Neural cell (in vitro differentiated cells): ENCODE measurements around the gene POMT2. TPM values are rescaled to one million over a fixed set of nuclear protein-coding genes. Genes with fewer than 3 reads are reported as not detected.

Experiments used
- H2AFZ ChIP-seq: fragments of 200-600, 300-800 bp; sonication (generic), shearing (Covaris generic); 2 replicates; pipeline ENCODE4 v1.6.0; 2014; ENCODE audit warnings: low read depth, mild to moderate bottlenecking, antibody characterized with exemption, low read length, moderate library complexity
- H3F3A ChIP-seq: fragments of 200-600 bp; shearing (Covaris generic); 2 replicates; pipeline ENCODE4 v1.6.1; 2016; ENCODE audit warnings: mild to moderate bottlenecking, moderate library complexity, mixed read lengths, antibody characterized with exemption, low read length; ENCODE audit not compliant: insufficient read depth, poor library complexity, severe bottlenecking
- H3K27ac ChIP-seq: fragments of 200-600, 300-800 bp; sonication (generic), shearing (Covaris generic); 2 replicates; pipeline ENCODE4 v1.5.1; 2014; ENCODE audit warnings: mild to moderate bottlenecking, low read length, moderate library complexity
- H3K27me3 ChIP-seq: fragments of 300-800, 200-600 bp; sonication (generic), shearing (Covaris generic); 2 replicates; pipeline ENCODE4 v1.6.0; 2014; ENCODE audit warnings: mild to moderate bottlenecking, low read depth, low read length, moderate library complexity; ENCODE audit not compliant: insufficient read depth
- H3K36me3 ChIP-seq: fragments of 300-800, 200-600 bp; sonication (generic), shearing (Covaris generic); 2 replicates; pipeline ENCODE4 v1.5.1; 2014; ENCODE audit warnings: mild to moderate bottlenecking, antibody characterized with exemption, low read length, moderate library complexity; ENCODE audit not compliant: insufficient read depth
- H3K4me2 ChIP-seq: fragments of 300-800, 200-600 bp; sonication (generic), shearing (Covaris generic); 2 replicates; pipeline ENCODE4 v1.6.0; 2014; ENCODE audit warnings: mild to moderate bottlenecking, low read length
- H3K4me3 ChIP-seq: fragments of 300-800, 200-600 bp; sonication (generic), shearing (Covaris generic); 2 replicates; pipeline ENCODE4 v1.5.1; 2014; ENCODE audit warnings: mild to moderate bottlenecking, low read length, moderate library complexity
- H3K79me2 ChIP-seq: fragments of 200-600 bp; shearing (Covaris generic); replicated peaks from 2 replicates; pipeline ENCODE4 v1.6.0; 2014; ENCODE audit warnings: mild to moderate bottlenecking, low read length, moderate library complexity; ENCODE audit not compliant: insufficient read depth
- H3K9ac ChIP-seq: fragments of 300-800, 200-600 bp; sonication (generic), shearing (Covaris generic); 2 replicates; pipeline ENCODE4 v1.6.1; 2016; ENCODE audit warnings: mild to moderate bottlenecking, low read length, mixed read lengths
- H3K9me2 ChIP-seq: fragments of 200-600 bp; shearing (Covaris generic); 2 replicates; pipeline ENCODE4 v1.6.1; 2016; ENCODE audit warnings: mild to moderate bottlenecking, low read length, mixed read lengths; ENCODE audit not compliant: insufficient read depth
- H3K9me3 ChIP-seq: fragments of 200-600, 300-800 bp; sonication (generic), shearing (Covaris generic); 2 replicates; pipeline ENCODE4 v1.6.1; 2016; ENCODE audit warnings: mild to moderate bottlenecking, mixed run types, low read length, moderate library complexity, mixed read lengths
- H4K20me1 ChIP-seq: fragments of 200-600 bp; shearing (Covaris generic); 2 replicates; pipeline ENCODE4 v1.6.1; 2016; ENCODE audit warnings: mild to moderate bottlenecking, mixed run types; ENCODE audit not compliant: insufficient read depth
- EP300 ChIP-seq: fragments of 450-650 bp; conservative IDR thresholded peaks from 2 replicates; pipeline ENCODE4 v1.6.1; 2014; ENCODE audit warnings: antibody characterized with exemption, mild to moderate bottlenecking, moderate library complexity; ENCODE audit not compliant: poor library complexity, severe bottlenecking
- EZH2 ChIP-seq: fragments of 200-600, 300-800 bp; shearing (Covaris generic), sonication (generic); IDR thresholded peaks from 2 replicates; pipeline ENCODE4 v1.6.1; 2014; ENCODE audit warnings: antibody characterized with exemption, low read length, borderline replicate concordance, mild to moderate bottlenecking; ENCODE audit not compliant: insufficient read depth, poor library complexity, severe bottlenecking
- MXI1 ChIP-seq: fragments of 450-650 bp; conservative IDR thresholded peaks from 2 replicates; pipeline ENCODE4 v1.6.1; 2014; ENCODE audit warnings: antibody characterized with exemption, mild to moderate bottlenecking; ENCODE audit not compliant: poor library complexity, severe bottlenecking
- POLR2AphosphoS5 ChIP-seq: IDR thresholded peaks from 2 replicates; pipeline ENCODE4 v1.6.1; 2012
- RAD21 ChIP-seq: fragments of 450-650 bp; conservative IDR thresholded peaks from 2 replicates; pipeline ENCODE4 v1.6.1; 2014; ENCODE audit warnings: antibody characterized with exemption, mild to moderate bottlenecking, moderate library complexity
- SMC3 ChIP-seq: fragments of 450-650 bp; conservative IDR thresholded peaks from 2 replicates; pipeline ENCODE4 v1.6.1; 2014; ENCODE audit warnings: antibody characterized with exemption, mild to moderate bottlenecking, moderate library complexity; ENCODE audit not compliant: poor library complexity
- TAF1 ChIP-seq: IDR thresholded peaks from 2 replicates; pipeline ENCODE4 v1.6.1; 2012; ENCODE audit warnings: low read depth
- polyA plus RNA-seq: library from polyadenylated mRNA; depleted of rRNA; stranded (reverse); fragments of >200 nt; gene quantifications from 2 replicates; pipeline ENCODE4 v1.2.3, GENCODE V29; 2014
- TF ChIP-seq, protein P1 (sequence below): IDR thresholded peaks from 2 replicates; pipeline ENCODE4 v1.6.1; 2012; ENCODE audit warnings: borderline replicate concordance
- TF ChIP-seq, protein P2 (sequence below): fragments of 450-650 bp; IDR thresholded peaks from 2 replicates; pipeline ENCODE4 v1.5.1; 2014; ENCODE audit warnings: antibody characterized with exemption, mild to moderate bottlenecking, moderate library complexity; ENCODE audit not compliant: poor library complexity, severe bottlenecking

POMT2 gene
- polyA plus RNA-seq, 1 donor from 2014 or later = 9.6 TPM

GRCh38 chr14:77290705-77291104 is 30.0 kb downstream of the POMT2 start:
- Histone ChIP-seq H3K9me3 (no peaks in the 10 kb centered on the region), H3K27me3 (no peaks in the 10 kb centered on the region), H3K4me2 (no peak overlapping the region), H3K27ac (no peak overlapping the region), H3K9ac (no peak overlapping the region), H3K9me2 (no peaks in the 10 kb centered on the region), H4K20me1 (no peaks in the 10 kb centered on the region), H2AFZ (no peak overlapping the region), H3K36me3 (peaks cover 5% of the 10 kb centered on the region), H3K79me2 (no peaks in the 10 kb centered on the region), H3F3A (no peaks in the 10 kb centered on the region), H3K4me3 (no peak overlapping the region)
- TF ChIP-seq EZH2 (no peak), POLR2AphosphoS5 (no peak), TAF1 (no peak), EP300 (no peak), SMC3 (no peak)
- TF ChIP-seq, protein P1, sequence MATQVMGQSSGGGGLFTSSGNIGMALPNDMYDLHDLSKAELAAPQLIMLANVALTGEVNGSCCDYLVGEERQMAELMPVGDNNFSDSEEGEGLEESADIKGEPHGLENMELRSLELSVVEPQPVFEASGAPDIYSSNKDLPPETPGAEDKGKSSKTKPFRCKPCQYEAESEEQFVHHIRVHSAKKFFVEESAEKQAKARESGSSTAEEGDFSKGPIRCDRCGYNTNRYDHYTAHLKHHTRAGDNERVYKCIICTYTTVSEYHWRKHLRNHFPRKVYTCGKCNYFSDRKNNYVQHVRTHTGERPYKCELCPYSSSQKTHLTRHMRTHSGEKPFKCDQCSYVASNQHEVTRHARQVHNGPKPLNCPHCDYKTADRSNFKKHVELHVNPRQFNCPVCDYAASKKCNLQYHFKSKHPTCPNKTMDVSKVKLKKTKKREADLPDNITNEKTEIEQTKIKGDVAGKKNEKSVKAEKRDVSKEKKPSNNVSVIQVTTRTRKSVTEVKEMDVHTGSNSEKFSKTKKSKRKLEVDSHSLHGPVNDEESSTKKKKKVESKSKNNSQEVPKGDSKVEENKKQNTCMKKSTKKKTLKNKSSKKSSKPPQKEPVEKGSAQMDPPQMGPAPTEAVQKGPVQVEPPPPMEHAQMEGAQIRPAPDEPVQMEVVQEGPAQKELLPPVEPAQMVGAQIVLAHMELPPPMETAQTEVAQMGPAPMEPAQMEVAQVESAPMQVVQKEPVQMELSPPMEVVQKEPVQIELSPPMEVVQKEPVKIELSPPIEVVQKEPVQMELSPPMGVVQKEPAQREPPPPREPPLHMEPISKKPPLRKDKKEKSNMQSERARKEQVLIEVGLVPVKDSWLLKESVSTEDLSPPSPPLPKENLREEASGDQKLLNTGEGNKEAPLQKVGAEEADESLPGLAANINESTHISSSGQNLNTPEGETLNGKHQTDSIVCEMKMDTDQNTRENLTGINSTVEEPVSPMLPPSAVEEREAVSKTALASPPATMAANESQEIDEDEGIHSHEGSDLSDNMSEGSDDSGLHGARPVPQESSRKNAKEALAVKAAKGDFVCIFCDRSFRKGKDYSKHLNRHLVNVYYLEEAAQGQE = no peak
- TF ChIP-seq, protein P2, sequence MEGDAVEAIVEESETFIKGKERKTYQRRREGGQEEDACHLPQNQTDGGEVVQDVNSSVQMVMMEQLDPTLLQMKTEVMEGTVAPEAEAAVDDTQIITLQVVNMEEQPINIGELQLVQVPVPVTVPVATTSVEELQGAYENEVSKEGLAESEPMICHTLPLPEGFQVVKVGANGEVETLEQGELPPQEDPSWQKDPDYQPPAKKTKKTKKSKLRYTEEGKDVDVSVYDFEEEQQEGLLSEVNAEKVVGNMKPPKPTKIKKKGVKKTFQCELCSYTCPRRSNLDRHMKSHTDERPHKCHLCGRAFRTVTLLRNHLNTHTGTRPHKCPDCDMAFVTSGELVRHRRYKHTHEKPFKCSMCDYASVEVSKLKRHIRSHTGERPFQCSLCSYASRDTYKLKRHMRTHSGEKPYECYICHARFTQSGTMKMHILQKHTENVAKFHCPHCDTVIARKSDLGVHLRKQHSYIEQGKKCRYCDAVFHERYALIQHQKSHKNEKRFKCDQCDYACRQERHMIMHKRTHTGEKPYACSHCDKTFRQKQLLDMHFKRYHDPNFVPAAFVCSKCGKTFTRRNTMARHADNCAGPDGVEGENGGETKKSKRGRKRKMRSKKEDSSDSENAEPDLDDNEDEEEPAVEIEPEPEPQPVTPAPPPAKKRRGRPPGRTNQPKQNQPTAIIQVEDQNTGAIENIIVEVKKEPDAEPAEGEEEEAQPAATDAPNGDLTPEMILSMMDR = no peak

- H3K9me2 ChIP-seq = no peaks in the 10 kb centered on the region
- TF ChIP-seq MXI1 (no peak), EP300 (no peak), TAF1 (no peak), EZH2 (no peak), RAD21 (no peak), SMC3 (no peak), POLR2AphosphoS5 (no peak)
- TF ChIP-seq, protein P1 = no peak
- TF ChIP-seq, protein P2 = no peak
- no peak overlapping the region for H3K27ac ChIP-seq
- no peak overlapping the region for H3K4me3 ChIP-seq
- no peaks in the 10 kb centered on the region for H4K20me1 ChIP-seq
- H3K9ac ChIP-seq = no peak overlapping the region
- no peaks in the 10 kb centered on the region for H3K27me3 ChIP-seq
- H3K36me3 ChIP-seq = no peaks in the 10 kb centered on the region
- H3K79me2 ChIP-seq = no peaks in the 10 kb centered on the region
- no peaks in the 10 kb centered on the region for H3K9me3 ChIP-seq
- no peak overlapping the region for H2AFZ ChIP-seq
- H3F3A ChIP-seq = no peaks in the 10 kb centered on the region
- no peak overlapping the region for H3K4me2 ChIP-seq
Observed at GRCh38 chr14:77286576-77286975, 34.1 kb downstream of the POMT2 start.
